ENCODE results near the gene EEF1AKMT3. TPM values are rescaled to one million over a fixed set of nuclear protein-coding genes. Genes with fewer than 3 reads are reported as not detected.

EEF1AKMT3 gene
- polyA plus RNA-seq, 1 experiment, result 7.6 TPM

GRCh38 chr12:57781244-57781643, 8.8 kb downstream of the EEF1AKMT3 start:
- CTCF ChIA-PET, result interaction anchor here (0.5 to 1.0 kb wide), 6 partner anchors 22 to 1077 kb away, joined by 3 to 5 read pairs (median 3); no protein-coding TSS in a partner anchor
- no peak overlapping the region for H3K4me3 ChIP-seq (ENCODE audit: low read depth, low read length)
- POLR2A ChIA-PET, result interaction anchor here (0.5 kb wide), 1 partner anchor 36 kb away, joined by 3 read pairs; the partner anchor contains the start of gene TSPAN31
- no peaks in the 10 kb centered on the region for H3K27me3 ChIP-seq (ENCODE audit: control insufficient read depth, insufficient read depth, low read length)
- no peak for TF ChIP-seq CTCF (IDR thresholded peaks at IDR 0.05; ENCODE audit: low read depth, low read length)
- no peak for DNase-seq (ENCODE audit: low read depth, low spot score)
- no peaks in the 10 kb centered on the region; the same call in 1 of the 2 replicates for H3K9me3 ChIP-seq (ENCODE audit: control insufficient read depth, insufficient read depth, low read length)
- no peak overlapping the region for H3K27ac ChIP-seq (ENCODE audit: low read depth, low read length)

GRCh38 chr12:57781801-57782200, 9.4 kb downstream of the EEF1AKMT3 start:
- no peak overlapping the region for H3K27ac ChIP-seq (ENCODE audit: low read depth, low read length)
- POLR2A ChIA-PET, result interaction anchor here (0.5 kb wide), 1 partner anchor 37 kb away, joined by 3 read pairs; the partner anchor contains the start of gene TSPAN31
- DNase-seq (ENCODE audit: low read depth, low spot score), result no peak
- H3K9me3 ChIP-seq (ENCODE audit: control insufficient read depth, insufficient read depth, low read length), result no peaks in the 10 kb centered on the region; the same call in 1 of the 2 replicates
- H3K27me3 ChIP-seq (ENCODE audit: control insufficient read depth, insufficient read depth, low read length), result no peaks in the 10 kb centered on the region
- H3K4me3 ChIP-seq (ENCODE audit: low read depth, low read length), result no peak overlapping the region
- CTCF ChIA-PET, result interaction anchor here (0.9 to 1.0 kb wide), 4 partner anchors 22 to 129 kb away, joined by 3 to 4 read pairs (median 3); no protein-coding TSS in a partner anchor
- TF ChIP-seq CTCF (IDR thresholded peaks at IDR 0.05; ENCODE audit: low read depth, low read length), result no peak

GRCh38 chr12:57782243-57782607, 9.8 kb downstream of the EEF1AKMT3 start:
- DNase-seq (ENCODE audit: low read depth, low spot score), result no peak
- Histone ChIP-seq H3K27me3 (ENCODE audit: control insufficient read depth, insufficient read depth, low read length) (no peaks in the 10 kb centered on the region), H3K4me3 (ENCODE audit: low read depth, low read length) (no peak overlapping the region), H3K9me3 (ENCODE audit: control insufficient read depth, insufficient read depth, low read length) (no peaks in the 10 kb centered on the region; the same call in 1 of the 2 replicates), H3K27ac (ENCODE audit: low read depth, low read length) (no peak overlapping the region)
- ChIA-PET POLR2A (no interaction called here), CTCF (interaction anchor here (1.0 to 2.4 kb wide), 9 partner anchors 8 to 143 kb away, joined by 3 to 20 read pairs (median 5); partner anchors contain the start of gene CYP27B1)
- no peak for TF ChIP-seq CTCF (IDR thresholded peaks at IDR 0.05; ENCODE audit: low read depth, low read length)

GRCh38 chr12:57782608-57783465, 10.4 kb downstream of the EEF1AKMT3 start, which contains the start of gene TSFM:
TSFM (plus strand) TSS chr12:57782787; CDS start chr12:57782802, 15 bp downstream.
- CTCF ChIA-PET, result interaction anchor here (0.6 to 2.4 kb wide), 25 partner anchors 9 to 1617 kb away, joined by 3 to 20 read pairs (median 4); partner anchors contain the start of genes CYP27B1, EEF1AKMT3 and METTL1
- DNase-seq (ENCODE audit: low read depth, low spot score), result peak; percentile 81
- Histone ChIP-seq H3K27me3 (ENCODE audit: control insufficient read depth, insufficient read depth, low read length) (no peaks in the 10 kb centered on the region), H3K9me3 (ENCODE audit: control insufficient read depth, insufficient read depth, low read length) (no peaks in the 10 kb centered on the region; the same call in 1 of the 2 replicates), H3K4me3 (ENCODE audit: low read depth, low read length) (peak within 1 kb of the TSS; percentile 100), H3K27ac (ENCODE audit: low read depth, low read length) (no peak within 1 kb of the TSS)
- peak; percentile 92 for TF ChIP-seq CTCF (IDR thresholded peaks at IDR 0.05; ENCODE audit: low read depth, low read length)
- POLR2A ChIA-PET, result interaction anchor here (0.6 kb wide), 2 partner anchors 89 to 96 kb away, joined by 3 to 11 read pairs; no protein-coding TSS in a partner anchor
